ENCODE measurements around the gene PLPPR1. TPM values are rescaled to one million over a fixed set of nuclear protein-coding genes. Genes with fewer than 3 reads are reported as not detected.

Gene PLPPR1
- polyA plus RNA-seq, 3 donors: 16.0 to 19.3 (median 18.3) TPM

DNA sequence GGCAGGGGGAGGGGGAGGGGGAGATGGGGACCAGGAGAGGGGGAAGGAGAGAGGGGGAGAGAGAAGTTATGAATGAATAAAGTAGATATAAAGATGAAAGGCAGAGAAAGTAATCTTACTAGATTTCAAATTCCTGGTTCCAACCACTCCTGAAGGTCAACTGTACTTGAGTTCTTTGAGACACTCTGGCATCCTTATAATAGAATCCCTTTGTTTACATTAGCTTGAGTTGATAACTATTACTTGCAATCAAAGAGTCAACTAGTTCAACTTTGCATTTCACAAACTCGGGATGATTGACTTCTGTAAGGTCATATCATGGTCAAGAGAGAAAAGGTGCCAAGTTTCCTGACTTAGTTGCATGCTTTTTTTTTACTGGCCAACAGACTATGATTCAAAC is 314.1 kb downstream of the PLPPR1 start:
- DNase-seq: no peak

DNA sequence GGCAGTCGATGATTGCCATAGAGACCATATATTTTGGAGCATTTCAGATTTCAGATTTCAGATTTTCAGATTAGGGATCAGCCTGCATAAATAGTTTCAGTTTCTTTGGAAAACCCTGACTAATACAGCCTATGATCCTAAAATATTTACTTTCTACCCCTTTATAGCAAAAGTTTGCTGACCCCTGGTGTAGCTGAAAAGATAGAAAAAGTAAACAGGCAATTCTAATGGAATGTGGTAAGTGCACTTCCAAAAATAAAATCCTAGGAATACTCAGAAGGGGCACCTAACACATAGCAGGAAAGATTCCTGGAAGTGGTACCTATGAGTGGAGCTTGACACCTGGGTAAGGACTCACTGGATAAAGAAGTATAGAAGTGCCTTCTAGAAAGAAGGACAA is 321.8 kb downstream of the PLPPR1 start:
- no peak for DNase-seq

DNA sequence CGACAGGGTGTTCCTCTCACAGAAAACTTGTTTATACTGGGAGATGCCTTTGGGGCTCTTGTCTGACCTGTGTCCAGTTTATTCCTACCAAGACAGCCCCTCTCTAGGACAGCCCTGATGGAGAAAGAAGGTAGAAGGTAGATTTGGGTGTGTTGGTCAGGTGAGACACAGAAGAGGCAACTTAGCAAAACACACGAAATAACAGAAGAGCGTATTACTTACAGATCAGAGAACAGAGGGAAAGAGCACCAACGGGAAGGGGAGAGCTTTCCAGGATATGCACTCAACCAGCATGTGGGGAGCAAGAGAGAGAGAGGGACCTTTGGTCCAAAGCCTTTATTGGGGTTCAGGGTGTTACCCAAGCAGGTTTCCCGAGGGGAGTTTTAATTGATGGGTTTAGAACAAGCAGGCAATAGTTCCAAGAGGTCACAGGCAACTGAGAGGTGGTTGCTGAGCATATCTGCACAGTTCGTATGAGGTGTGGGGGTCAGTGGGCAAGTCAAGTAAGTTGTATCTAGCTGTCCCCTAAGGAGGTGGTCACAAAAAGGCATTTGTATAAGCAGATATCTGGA is 324.5 kb downstream of the PLPPR1 start:
- no peak for DNase-seq

DNA sequence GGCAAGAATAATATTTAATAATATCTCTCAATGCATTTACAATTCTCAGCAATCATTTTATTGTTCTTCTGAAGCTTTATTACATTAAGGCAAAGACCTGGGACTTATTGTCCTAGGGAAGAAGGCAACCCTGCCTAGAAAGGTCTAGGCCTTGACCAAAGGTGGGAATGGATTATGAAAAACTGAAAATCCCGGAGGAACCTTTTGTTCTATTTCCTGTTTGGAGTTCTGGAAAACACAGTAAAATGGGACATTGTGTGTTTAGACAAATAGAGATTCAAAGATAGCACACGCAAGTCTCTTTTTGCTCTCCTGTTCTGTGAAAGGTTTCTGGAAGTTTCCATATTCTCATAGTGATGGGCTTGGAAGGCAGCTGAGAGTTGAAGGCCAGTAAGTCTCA is 325.2 kb downstream of the PLPPR1 start:
- DNase-seq: no peak

DNA sequence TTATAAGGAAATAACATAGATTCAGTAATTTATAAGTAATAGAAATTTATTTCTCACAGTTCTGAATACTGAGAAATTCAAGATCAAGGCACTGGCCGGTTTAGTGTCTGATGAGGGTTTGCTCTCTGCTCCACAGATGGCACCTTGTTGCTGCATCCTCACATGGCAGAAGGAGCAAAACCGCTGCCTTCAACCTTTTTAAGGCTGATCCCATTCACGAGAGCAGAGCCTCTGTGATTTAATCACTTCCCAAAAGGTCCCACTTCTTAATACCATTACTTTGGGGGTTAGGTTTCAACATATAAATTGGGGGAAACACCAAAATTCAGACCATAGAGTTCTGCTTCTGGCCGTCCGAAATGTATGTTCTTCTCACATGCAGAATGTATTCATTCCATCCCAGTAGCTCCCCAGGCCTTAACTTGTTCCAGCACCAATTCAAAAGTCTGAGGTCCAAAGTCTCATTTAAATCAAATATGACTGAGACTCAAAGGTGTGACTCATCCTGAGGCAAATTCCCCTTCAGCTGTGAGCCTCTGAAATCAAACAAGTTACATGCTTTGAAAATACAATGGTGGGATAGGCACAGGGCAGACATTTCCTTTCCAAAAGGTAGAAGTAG is 325.7 kb downstream of the PLPPR1 start:
- no peak for DNase-seq

DNA sequence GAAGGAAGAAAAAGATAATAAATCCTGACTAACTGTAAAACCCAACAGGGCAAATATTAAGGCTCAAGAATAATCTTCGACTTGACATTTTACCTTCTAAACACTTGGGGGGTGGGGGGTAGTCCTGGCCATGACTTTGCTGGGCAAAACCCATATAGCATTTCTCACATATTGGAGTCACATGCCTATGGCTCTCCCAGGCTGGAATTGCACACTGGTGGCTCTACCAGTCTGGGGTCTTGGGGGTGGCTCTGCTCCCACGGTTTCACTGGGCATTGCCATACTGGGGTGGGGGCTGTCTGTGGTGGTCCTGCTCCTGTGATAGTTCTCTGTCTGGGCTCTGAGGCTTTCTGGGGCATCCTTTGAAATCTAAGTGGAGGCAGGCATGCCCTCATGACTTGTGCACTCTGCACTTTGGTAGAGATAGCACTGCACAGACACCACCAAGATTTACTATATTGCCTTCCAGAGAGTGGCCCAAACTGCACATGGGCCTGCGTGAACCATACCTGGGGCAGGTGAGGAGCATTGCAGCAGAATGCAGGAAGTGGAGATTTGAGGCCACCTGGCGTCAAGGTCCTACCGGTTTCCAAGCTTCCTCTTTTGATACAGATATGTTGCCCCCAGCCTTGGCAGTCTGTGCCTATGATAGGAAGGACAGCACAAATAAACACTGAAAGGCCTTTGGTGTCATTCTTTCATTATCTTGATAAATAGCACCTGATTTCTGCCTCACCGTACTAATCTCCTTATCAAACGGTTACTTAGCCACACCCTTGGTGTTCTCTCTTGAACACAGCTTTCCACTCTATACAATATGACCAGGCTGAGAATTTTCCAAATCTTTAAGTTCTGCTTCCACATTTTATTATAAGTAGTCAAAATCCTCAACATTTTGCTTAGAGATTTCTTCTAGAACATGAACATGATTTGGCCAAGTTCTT is 326.5 kb downstream of the PLPPR1 start:
- no peak for DNase-seq

DNA sequence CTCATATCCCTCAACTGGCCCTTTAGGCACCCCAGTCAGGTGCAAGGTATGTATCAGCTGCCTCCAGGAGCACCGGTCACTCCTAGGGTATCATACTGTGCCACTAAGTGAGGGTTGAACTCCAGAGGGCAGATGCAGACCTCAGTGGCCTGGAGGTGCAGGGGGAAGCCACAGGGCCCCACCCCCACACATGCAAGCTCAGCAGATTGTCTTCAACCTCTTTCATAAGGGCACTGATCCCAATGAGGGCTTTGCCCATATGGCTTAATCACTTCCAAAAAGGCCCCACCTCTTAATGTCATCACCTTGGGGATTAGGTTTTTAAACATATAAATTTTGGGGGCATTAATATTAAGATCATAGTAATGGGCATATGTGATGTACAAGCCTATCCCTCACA is 328.1 kb downstream of the PLPPR1 start:
- no peak for DNase-seq

DNA sequence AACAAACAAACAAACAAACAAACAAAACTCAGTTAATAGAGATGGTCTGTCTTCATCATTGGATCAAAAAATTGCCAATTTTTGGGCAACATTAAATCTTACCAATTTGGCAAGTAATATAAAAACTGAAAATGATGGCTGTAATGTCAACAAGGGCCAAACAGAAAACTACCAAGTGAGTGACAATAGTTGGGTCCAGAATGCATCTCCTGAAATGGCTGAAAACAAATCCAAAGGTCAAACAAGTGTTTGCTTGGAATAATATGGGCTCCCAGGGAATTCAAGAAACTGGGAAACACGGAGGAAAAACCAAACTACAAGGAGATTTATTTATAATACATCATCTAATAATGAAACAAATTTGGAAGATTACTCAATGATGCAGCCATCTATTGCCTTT is 331.2 kb downstream of the PLPPR1 start:
- DNase-seq: no peak

DNA sequence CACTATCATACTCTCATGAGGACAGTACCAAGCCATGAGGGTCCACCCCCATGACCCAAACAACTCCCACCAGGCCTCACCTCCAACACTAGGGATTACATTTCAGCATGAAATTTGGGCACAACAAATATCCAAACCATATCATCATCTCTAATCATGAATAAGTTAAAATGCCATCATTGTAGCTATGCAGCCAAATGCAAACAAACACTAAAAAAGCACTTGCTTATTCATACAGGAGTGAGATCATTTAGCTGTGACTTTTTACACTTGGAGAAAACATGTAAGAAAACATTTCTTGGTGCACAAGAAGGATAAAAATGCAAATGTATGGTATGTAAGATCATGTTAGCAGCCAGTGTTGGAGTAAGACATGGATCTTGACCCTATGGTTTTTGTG is 332.1 kb downstream of the PLPPR1 start:
- DNase-seq: no peak

DNA sequence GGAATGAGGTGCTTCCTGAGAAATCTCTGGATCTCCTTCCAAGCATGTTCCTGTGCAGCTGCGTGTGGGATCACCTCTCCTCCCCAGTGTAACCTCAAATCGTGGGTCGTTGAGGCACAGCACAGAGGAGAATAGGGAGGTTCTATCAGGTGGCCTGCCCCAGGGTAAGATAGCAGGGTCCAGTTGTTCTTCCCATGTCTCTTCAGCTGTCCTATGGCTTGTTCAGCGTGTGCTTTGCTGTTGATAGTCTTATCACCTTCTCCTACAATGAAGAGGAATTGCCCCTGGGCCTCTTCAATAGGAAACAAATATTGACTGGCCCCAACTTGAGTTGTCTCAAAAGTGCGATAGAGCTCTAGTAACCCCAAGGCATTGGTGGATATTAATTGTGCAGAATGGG is 333.9 kb downstream of the PLPPR1 start:
- DNase-seq: no peak

DNA sequence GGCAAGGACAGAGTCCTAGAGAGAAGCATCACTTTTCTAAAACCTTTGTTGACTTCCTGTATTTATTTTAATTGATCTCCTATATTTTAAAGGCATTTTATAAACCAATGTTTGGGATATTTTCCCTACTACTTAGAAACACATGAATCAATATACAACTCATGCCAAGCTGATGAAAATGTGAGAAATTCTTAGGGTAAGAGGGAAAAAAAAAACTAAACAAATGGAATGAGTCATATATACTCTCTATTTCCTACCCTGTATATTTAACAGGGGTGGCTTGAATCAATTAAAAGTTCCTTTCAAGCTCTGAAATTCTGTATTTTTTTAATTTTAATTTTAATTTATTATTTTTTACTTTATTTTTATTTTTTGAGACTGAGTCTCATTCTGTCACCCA is 336.7 kb downstream of the PLPPR1 start:
- DNase-seq: no peak

DNA sequence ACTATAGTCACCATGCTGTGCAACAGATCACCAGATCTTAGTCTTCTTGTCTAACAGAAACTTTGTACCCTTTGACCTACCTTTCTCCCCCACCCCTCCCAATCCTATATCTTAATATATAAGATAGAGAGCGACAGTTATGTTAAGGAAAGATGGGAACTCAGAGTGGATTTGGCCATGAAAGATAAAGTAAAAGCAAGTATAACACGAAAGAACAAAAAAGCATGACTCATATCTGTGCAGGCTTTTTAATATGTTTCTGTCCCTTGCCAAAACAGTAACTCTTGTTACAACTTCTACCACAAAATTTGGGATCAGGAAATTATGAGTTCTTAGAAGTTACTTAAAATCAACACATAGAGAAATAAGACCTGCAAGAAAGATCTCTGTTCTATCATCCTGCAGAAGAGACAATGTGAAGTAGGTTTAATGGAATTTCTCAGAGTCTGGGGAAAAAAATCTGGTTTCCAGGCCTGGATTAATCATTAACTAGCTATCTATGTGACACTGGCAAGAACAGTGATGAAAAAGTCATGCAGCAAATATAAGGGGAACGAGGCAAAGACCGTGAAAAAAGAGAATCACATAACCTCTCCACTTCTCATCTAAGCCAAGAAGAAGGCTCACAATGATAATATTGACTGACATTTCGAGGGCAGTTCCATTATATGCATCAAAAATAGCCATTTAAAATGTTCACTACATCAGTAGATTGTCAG is 337.7 kb downstream of the PLPPR1 start:
- no peak for DNase-seq

DNA sequence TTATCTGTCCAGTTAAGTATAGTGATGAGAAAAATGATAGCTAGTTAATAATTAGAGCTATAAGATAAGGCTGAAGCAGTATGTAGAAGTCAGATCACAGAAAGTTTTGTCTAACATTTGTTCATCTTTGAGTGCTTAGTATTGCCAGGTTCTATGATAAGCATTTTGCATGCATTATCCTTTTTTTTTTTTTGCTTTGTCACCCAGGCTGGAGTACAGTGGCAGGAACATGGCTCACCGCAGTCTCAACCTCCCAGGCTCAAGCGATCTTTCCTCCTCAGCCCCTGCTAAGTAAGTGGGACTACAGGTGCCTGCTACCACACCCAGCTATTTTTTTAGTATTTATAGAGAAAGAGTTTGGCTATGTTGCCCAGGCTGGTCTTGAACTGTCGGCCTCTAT is 338.8 kb downstream of the PLPPR1 start:
- no peak for DNase-seq

DNA sequence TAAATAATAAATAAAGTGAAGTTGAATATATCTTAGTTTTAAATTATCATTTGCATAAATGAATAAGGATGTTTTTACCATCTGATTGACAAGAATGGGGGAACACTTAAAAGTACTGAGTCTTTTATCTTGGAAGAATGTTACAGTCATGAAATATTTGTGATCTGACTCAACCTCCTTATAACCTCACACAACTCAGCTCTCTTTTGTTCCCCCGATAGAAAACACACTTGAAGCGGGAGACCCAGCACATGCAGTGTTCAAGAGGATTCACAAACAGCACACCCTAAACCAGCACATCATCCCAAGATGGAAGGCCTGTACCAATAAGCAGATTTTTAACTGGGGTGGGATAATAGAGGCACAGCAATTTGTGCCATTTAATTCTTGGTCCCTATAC is 340.8 kb downstream of the PLPPR1 start:
- no peak for DNase-seq

DNA sequence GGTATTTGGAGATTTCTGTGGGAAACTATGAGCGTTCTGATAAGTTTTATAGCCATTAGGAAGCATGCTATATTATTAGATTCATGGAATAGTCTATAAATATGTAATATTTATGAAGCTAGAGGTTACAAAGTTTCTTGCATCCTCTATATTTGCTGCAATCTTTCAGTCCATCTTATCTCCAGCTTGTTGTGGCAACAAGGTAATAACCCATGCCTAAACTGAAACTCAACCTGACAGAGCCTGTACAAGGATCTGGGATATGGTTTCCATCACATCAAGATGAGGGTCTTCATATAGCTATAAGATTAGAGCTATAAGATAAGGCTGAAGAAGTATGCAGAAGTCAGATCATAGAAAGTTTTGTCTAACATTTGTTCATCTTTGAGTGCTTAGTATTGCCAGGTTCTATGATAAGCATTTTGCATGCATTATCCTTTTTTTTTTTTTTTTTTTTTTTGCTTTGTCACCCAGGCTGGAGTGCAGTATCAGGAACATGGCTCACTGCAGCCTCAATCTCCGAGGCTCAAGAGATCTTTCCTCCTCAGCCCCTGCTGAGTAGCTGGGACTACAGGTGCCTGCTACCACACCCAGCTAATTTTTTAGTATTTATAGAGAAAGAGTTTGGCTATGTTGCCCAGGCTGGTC is 341.5 kb downstream of the PLPPR1 start:
- DNase-seq: no peak

DNA sequence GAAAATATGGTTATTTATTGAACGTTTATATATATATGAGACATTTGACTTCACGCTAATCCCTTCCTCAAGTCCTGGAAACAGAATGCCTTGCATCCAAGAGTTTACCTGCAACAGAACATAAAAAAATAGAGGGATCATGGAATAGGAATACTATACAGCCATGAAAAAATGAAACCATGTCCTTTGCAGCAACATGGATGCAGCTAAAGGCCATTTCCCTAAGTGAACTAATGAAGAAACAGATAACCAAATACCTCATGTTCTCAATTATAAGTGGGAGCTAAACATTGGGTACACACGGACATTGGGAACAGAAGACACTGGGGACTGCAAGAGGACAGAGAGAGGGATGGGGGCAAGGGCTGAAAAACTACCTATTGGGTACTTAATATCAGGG is 343.3 kb downstream of the PLPPR1 start:
- no peak for DNase-seq

DNA sequence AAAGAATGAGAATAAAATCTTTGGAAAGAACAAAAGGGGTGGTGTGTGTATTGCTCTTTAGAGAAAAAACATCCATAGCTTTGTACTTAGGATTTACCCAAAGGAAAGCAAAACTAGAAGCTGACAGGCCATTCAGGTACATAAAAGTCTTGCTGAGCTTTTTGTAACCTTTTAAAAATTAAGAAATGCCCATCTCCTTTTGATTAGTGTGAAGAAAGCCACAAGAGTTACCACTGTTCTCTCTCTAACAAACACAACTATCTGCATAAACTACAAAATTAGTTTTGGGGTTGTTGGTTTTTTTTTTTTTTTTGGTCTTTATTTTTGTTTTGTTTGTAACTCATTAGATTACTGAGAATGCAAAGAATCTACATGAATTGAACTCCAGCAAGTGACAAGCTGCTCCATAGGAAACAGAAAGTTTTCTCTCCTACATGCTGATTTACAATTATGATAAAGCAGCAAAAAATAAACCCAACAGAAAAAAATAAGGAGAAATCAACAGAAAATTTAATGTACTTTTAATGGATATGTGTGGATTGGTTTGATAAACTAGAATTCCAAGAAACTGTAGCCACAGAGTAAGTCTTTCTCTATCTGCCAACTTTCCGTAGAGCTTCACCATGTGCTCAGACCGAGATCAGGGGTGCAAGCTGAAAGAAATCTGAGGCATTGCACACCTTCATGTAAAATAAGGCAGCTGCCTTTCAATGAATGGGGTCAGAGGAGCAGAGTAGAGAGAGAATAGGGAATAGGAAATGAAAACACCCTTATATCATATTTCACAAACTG is 344.0 kb downstream of the PLPPR1 start:
- DNase-seq: no peak
